ENCODE results near the gene CARS1. TPM values are rescaled to one million over a fixed set of nuclear protein-coding genes. Genes with fewer than 3 reads are reported as not detected.

CARS1 gene
- total RNA-seq, 1 experiment from 2014 or later: 120 TPM

DNA sequence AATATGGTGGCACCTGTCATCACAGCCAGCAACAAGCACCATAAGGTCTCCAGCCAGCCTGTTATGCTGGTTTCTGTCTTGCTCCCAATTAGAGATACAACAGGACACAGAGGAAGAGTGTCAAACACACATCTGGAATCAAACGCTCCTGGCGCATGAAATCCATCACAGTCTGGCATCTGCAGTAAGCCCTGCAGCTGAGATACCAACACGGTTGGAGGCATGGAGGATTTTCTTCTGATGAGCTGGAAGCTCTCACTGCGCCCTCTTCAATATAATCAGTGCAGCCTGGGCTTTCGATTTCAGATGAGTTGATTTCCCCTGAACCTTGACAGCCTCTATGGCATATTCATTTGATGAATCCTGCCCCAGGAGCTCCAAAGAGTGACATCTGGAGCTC is 27.8 kb upstream of the CARS1 start:
- in situ Hi-C loops (cut with HindIII; ENCODE audit: low pct_unique_long_range_greater_than_20kb, low sequenced_read_pairs): no loop called here
- CTCF ChIA-PET: interaction anchor here (0.5 to 1.2 kb wide), 3 partner anchors 48 to 77 kb away, joined by 4 to 13 read pairs (median 4); no protein-coding TSS in a partner anchor

DNA sequence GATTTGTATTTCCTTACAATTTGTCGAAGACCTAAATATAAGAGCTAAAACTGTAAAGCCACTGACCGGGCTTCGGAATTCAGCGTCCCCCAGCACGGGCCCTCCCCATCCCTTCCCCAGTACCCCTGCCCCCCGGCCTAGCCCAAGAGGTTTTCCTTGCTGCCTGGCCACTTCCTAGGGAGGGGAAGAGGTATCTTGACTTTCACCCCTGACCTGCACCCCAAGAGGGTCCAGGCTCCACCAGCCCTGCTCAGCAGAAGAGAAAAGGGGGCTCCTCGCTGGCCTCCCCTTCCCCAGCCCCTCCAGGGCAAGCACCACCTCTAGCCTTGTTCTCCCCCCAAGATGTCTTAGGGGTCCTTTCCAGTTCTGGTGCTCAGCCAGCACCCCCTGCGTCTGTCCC is 26.1 kb upstream of the CARS1 start:
- no TSS peak for BruUV-seq (replicated peaks)
- no peak overlapping the region for H3K27ac ChIP-seq (ENCODE audit: low read length)
- no peak for DNase-seq (ENCODE audit: low read depth, low spot score)
- no peaks in the 10 kb centered on the region for H3K36me3 ChIP-seq (ENCODE audit: control insufficient read depth, insufficient read depth, low read length)
- POLR2A ChIA-PET: no interaction called here
- CTCF ChIA-PET: no interaction called here
- H3K4me1 ChIP-seq (ENCODE audit: control insufficient read depth, insufficient read depth, low read length): peaks cover 2% of the 10 kb centered on the region; the same call in 1 of the 2 replicates
- H3K9me3 ChIP-seq (ENCODE audit: control insufficient read depth, insufficient read depth, low read depth, low read length): no peaks in the 10 kb centered on the region
- H3K4me3 ChIP-seq (ENCODE audit: low read depth in 2 of 2, low read length in 2 of 2): no peak overlapping the region
- no peak for ATAC-seq
- TF ChIP-seq, protein P1, sequence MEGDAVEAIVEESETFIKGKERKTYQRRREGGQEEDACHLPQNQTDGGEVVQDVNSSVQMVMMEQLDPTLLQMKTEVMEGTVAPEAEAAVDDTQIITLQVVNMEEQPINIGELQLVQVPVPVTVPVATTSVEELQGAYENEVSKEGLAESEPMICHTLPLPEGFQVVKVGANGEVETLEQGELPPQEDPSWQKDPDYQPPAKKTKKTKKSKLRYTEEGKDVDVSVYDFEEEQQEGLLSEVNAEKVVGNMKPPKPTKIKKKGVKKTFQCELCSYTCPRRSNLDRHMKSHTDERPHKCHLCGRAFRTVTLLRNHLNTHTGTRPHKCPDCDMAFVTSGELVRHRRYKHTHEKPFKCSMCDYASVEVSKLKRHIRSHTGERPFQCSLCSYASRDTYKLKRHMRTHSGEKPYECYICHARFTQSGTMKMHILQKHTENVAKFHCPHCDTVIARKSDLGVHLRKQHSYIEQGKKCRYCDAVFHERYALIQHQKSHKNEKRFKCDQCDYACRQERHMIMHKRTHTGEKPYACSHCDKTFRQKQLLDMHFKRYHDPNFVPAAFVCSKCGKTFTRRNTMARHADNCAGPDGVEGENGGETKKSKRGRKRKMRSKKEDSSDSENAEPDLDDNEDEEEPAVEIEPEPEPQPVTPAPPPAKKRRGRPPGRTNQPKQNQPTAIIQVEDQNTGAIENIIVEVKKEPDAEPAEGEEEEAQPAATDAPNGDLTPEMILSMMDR (IDR thresholded peaks at IDR 0.05): no peak
- TF ChIP-seq SIN3A (IDR thresholded peaks at IDR 0.05; ENCODE audit: borderline replicate concordance, insufficient read depth, low read depth, low read length) (no peak), TCF7L2 (IDR thresholded peaks at IDR 0.05; ENCODE audit: low read depth, low read length) (no peak), POLR2AphosphoS5 (IDR thresholded peaks at IDR 0.05; ENCODE audit: low read depth, low read length) (no peak)
- TF ChIP-seq, protein P2, sequence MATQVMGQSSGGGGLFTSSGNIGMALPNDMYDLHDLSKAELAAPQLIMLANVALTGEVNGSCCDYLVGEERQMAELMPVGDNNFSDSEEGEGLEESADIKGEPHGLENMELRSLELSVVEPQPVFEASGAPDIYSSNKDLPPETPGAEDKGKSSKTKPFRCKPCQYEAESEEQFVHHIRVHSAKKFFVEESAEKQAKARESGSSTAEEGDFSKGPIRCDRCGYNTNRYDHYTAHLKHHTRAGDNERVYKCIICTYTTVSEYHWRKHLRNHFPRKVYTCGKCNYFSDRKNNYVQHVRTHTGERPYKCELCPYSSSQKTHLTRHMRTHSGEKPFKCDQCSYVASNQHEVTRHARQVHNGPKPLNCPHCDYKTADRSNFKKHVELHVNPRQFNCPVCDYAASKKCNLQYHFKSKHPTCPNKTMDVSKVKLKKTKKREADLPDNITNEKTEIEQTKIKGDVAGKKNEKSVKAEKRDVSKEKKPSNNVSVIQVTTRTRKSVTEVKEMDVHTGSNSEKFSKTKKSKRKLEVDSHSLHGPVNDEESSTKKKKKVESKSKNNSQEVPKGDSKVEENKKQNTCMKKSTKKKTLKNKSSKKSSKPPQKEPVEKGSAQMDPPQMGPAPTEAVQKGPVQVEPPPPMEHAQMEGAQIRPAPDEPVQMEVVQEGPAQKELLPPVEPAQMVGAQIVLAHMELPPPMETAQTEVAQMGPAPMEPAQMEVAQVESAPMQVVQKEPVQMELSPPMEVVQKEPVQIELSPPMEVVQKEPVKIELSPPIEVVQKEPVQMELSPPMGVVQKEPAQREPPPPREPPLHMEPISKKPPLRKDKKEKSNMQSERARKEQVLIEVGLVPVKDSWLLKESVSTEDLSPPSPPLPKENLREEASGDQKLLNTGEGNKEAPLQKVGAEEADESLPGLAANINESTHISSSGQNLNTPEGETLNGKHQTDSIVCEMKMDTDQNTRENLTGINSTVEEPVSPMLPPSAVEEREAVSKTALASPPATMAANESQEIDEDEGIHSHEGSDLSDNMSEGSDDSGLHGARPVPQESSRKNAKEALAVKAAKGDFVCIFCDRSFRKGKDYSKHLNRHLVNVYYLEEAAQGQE (IDR thresholded peaks at IDR 0.05; ENCODE audit: insufficient read depth in 1 of 2, low read depth in 2 of 2, low read length in 1 of 2): no peak
- in situ Hi-C loops (cut with HindIII; ENCODE audit: low pct_unique_long_range_greater_than_20kb, low sequenced_read_pairs) (no loop called here), intact Hi-C loops (cut with micrococcal nuclease; ENCODE audit: unreplicated experiment) (no loop called here)
- H3K27me3 ChIP-seq (ENCODE audit: control insufficient read depth, insufficient read depth, low read length): no peaks in the 10 kb centered on the region

More for the DNA sequence above, 27.8 kb upstream of the CARS1 start:
- ATAC-seq (no peak), DNase-seq (ENCODE audit: low read depth, low spot score) (no peak)
- intact Hi-C loops (cut with micrococcal nuclease; ENCODE audit: unreplicated experiment): no loop called here
- POLR2A ChIA-PET: no interaction called here
- H3K27me3 ChIP-seq (ENCODE audit: control insufficient read depth, insufficient read depth, low read length): no peaks in the 10 kb centered on the region
- peaks cover 6% of the 10 kb centered on the region; the same call in 1 of the 2 replicates for H3K4me1 ChIP-seq (ENCODE audit: control insufficient read depth, insufficient read depth, low read length)
- H3K36me3 ChIP-seq (ENCODE audit: control insufficient read depth, insufficient read depth, low read length): no peaks in the 10 kb centered on the region
- no TSS peak for BruUV-seq (replicated peaks)
- H3K4me3 ChIP-seq (ENCODE audit: low read depth in 2 of 2, low read length in 2 of 2): no peak overlapping the region
- TF ChIP-seq TCF7L2 (IDR thresholded peaks at IDR 0.05; ENCODE audit: low read depth, low read length) (no peak), SIN3A (IDR thresholded peaks at IDR 0.05; ENCODE audit: borderline replicate concordance, insufficient read depth, low read depth, low read length) (no peak), POLR2AphosphoS5 (IDR thresholded peaks at IDR 0.05; ENCODE audit: low read depth, low read length) (no peak)
- TF ChIP-seq, protein P2 (IDR thresholded peaks at IDR 0.05; ENCODE audit: insufficient read depth in 1 of 2, low read depth in 2 of 2, low read length in 1 of 2): no peak
- TF ChIP-seq, protein P1 (IDR thresholded peaks at IDR 0.05): no peak
- no peak overlapping the region for H3K27ac ChIP-seq (ENCODE audit: low read length)
- H3K9me3 ChIP-seq (ENCODE audit: control insufficient read depth, insufficient read depth, low read depth, low read length): no peaks in the 10 kb centered on the region
